Activated gamma-delta T cell treated with Interleukin-2 at 50 U/mL for 16 hours (primary cell): Measurements from ENCODE around the gene ELL.
"Not testable (repeated sequence)": the region's sequence is repeated elsewhere in the genome, so short reads cannot be mapped to it uniquely, and the experiment has no call there.

Source experiments
- DNase-seq: peaks from one replicate; pipeline ENCODE4 v3.0.0-alpha.2; 2020

Gene ELL

GRCh38 chr19:18418483-18419194 is 103.2 kb downstream of the ELL start:
- peak; percentile 33 for DNase-seq

GRCh38 chr19:18418029-18418482 is 103.8 kb downstream of the ELL start:
- DNase-seq, result no peak

GRCh38 chr19:18417250-18418028 is 104.4 kb downstream of the ELL start:
- DNase-seq, result no peak

DNA sequence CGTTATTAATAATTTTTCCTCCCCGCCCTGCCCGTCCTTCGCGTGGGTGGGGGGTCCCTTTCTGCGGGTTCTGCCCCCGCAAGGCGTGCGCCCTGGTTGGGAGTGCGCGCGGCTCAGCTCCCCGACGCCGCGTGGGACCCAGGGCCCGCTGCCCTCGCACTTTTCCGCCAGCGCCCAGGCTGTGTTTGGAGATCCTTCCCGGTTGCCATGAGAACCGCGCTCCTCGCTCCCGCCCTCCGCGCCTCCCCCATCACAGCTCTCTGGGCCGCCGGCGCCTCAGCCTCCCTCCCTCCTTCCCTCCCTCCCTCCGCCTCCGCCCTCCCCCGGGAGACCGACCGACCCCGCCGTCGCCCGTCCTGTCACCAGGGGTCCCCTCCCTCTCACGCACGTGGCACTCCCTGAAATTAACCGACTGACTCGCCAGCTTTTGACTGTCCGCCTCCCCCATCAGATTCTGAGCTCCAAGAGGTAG is 105.1 kb downstream of the ELL start:
- peak; percentile 53 for DNase-seq

DNA sequence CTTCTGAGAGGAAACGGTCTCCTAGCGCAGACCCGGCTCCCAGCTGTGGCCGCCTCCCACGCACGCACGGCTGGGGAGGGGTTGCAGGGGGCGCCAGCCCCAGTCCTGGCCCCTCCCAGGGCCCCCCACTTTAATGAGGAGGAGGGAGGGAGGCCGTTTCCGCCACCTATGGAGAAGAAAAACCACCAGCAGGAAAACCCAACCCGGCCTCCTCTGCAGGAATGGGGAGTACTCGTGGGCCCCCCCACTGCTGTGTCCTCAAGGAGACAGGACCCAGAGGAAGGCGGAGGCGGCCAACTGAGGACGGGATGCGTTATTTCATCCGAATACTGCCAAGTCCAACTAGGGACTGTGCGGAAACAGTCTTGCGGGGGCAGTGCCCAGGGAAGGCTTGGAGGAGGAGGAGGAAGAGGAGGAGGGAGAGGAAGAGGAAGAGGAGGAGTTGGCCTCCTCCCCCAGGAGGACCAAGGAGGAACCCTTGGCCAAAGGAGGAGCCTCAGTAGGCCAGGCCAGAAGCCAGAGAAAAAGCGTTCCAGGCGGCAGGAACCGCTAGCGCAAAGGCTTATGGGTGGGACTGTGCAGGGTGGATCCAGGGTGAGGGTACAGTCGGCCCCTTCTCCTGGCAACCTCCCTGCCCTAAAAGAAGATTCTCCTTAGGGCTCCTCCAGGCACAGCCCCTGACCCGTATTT is 106.5 kb downstream of the ELL start:
- no peak for DNase-seq

DNA sequence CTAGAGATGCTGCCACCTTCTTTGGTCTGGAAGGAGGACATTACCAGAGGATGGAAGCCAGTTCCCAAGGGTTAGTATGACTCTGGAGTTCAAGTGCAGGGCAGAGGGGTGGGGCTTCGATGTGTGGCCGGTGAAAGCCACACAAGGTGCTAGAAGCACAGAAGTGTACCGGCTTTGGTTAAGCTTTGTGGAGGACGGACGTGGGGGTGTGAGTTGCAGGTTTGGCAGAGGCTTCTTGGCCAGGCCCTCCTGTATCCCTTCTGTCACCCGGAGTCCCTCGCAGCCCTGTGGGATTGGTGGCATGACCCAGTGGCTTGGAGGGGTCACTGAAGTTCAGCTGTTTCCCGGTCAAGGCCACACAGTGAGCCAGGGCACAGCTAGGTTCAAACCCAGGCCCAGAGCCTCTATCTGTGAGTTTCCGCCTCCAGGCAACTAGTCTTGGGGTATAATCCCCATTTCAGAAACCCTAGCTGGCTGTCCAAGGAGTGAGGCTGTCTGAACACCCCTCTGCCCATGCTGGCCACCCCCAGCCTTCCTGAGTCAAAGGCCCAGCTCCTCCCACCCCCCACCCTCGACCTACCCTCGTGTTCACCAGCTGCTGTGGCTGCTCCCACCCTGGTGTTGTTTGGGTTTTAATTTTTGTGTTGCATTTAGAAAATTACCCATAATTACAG is 107.2 kb downstream of the ELL start:
- no peak for DNase-seq

DNA sequence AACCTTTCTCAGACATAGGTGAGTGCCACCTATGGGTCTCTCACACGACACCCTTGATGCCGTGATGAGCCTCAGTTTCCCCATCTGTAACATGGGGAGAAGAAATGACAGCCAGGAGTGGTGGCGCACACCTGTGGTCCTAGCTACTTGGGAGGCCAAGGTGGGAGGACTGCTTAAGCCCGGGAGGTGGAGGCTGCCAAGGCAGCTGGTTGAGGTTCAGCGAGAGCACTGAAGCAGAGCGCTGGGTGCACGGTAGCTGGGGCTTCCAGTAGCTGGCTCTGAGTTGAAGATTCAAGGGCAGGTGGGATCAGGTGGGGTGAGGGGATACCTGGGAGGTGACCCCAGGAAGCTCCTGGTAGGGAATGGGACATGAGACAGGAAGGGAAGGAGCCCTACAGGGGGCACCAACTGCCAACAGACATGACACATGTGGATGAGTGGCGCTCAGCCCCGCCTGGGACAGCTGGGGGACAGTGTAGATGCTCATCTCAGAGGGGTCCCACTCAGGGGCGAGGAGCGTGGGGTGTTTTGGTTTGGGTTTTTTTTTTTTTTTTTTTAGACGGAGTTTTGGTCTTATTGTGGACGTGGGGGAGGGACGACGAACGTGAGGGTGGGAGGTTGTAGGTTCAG is 109.1 kb downstream of the ELL start:
- DNase-seq, result no peak

DNA sequence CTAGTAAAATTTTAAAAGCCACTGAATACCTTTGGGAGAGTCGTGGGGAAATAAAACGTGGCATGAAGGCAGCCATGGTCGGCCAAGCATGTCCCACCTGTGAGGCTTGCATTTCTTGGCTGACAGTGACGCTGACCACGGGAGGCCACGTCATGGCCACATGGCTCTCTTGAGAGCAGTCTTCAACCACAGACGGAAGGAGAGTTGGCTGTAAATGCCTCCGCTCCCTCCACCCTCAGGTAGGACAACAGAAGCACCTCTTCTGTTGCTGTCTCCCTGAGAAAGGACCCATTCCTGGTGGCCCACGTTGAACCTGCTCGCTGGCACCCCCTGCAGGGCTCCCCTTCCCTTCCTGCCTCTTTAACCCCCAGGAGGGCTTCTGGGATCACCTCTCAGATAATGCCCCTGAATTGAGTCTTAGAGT is 113.8 kb downstream of the ELL start:
- DNase-seq, result no peak

DNA sequence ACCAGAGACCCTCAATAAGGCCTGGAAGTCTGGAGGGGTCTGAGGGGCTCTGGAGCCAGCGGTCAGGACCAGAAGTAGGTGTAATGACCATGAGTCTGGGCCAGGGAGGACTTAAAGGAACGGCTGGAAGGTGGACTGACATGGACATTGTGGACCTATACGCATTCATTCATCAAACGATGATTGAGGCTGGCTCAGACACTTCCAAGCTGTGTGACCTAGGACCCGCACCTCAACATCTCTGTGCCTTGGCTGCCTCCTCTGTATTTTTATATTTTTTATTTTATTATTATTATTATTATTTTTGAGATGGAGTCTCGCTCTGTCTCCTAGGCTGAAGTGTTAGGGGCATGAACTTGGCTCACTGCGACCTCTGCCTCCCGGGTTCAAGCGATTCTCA is 115.1 kb downstream of the ELL start:
- DNase-seq, result no peak

- not testable (repeated sequence) for DNase-seq
Measured at GRCh38 chr19:18405754-18406153, 116.1 kb downstream of the ELL start.

DNA sequence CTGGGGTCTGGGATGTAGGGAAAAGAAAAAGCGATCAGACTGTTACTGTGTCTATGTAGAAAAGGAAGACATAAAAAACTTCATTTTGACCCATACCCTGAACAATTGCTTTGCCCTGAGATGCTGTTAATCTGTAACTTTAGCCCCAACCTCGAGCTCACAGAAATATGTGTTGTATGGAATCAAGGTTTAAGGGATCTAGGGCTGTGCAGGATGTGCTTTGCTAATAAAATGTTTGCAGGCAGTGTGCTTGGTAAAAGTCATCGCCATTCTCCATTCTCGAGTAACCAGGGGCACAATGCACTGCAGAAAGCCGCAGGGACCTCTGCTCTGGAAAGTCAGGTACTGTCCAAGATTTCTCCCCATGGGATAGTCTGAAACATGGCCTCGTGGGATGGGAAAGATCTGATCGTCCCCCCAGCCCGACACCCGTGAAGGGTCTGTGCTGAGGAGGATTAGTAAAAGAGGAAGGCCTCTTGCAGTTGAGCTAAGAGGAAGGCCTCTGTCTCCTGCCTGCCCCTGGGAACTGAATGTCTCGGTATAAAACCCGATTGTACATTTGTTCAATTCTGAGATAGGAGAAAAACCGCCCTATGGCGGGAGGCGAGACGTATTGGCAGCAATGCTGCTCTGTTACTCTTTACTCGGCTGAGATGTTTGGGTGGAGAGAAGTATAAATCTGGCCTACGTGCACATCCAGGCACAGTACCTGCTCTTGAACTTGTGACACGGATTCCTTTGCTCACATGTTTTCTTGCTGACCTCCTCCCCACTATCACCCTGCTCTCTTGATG is 119.2 kb downstream of the ELL start:
- not testable (repeated sequence) for DNase-seq

- DNase-seq, result no peak
Measured at GRCh38 chr19:18401580-18402112, 120.2 kb downstream of the ELL start.

GRCh38 chr19:18399008-18399407 is 122.9 kb downstream of the ELL start:
- DNase-seq, result no peak

DNA sequence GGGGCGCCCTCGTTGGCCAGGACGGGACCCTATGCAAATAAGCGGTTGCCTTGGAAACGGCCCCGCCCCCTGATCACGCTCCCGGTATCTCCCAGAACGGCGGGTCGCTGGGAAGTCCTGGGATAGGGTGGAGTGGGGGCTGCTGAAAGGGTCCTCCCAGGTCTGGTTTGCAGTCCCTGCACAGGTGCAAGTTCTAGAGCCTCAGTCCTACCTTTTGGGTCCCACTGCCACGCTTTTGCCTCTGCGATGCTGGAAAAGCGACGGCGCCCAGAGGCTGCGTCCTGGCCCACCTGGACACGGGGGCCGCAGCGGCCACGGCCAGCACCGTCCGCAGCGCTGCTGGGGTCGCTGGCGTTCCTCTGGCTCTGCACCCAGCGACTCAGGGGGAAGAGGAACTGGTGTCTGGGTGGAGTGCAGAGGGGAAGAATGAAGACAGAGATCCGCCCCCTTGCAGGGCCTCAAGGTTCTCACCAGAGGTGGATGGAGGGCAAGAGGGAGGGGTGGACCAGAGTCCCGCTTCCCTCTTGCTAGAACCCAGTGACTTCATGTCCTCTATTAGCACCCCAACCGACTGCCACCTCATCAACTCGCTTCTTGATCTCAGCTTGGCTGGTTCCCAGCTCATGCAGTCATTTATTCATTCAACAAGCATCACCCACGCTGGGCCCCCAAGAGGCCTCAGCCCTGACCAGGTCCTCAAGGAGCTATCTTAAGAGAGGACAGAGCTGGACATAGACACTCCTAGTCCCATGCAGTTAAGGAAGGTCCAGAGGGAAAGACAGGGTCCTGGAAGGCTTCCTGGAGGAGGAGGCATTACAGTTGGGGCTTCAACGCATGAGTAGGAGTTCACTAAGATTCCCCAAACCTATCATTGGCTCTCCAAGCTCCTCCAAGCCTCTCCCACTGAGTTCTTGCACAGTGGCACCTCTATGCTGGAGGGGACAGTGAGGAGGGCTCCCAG is 124.3 kb downstream of the ELL start, which contains the start of gene LRRC25:
TSS of gene LRRC25 (minus strand) at position 381 of the 961 bp plus-strand sequence. CDS start 659 bp downstream, outside the sequence.
- DNase-seq, result no peak

GRCh38 chr19:18396471-18397241 is 125.2 kb downstream of the ELL start:
- no peak for DNase-seq

- DNase-seq, result no peak
Measured at GRCh38 chr19:18393836-18394235, 128.0 kb downstream of the ELL start.

DNA sequence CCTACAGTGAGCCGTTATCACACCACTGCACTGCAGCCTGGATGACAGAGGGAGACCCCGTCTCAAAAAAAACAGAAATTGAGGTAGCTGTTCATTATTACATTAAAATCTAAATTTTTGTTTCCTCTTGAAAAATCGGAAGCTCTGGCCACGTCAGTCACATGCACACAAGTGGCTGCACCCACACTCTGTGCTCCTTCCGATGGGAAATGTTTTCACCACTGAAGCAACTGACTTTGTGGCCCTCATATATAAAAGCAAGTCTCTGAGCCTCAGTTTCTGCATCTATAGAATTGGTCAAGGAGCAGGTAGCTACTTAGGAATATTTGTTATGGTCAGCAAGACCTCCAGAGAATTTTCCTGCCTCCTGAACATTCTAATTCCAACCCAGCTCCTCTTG is 128.9 kb downstream of the ELL start:
- no peak for DNase-seq
